ENCODE data around the gene ZNF514. TPM values are rescaled to one million over a fixed set of nuclear protein-coding genes. Genes with fewer than 3 reads are reported as not detected.
"Not testable (repeated sequence)": the region's sequence is repeated elsewhere in the genome, so short reads cannot be mapped to it uniquely, and the experiment has no call there.

The ZNF514 gene
- total and polyA plus RNA-seq, 2 donors from 2014 or later = 11.1 to 21.8 TPM

DNA sequence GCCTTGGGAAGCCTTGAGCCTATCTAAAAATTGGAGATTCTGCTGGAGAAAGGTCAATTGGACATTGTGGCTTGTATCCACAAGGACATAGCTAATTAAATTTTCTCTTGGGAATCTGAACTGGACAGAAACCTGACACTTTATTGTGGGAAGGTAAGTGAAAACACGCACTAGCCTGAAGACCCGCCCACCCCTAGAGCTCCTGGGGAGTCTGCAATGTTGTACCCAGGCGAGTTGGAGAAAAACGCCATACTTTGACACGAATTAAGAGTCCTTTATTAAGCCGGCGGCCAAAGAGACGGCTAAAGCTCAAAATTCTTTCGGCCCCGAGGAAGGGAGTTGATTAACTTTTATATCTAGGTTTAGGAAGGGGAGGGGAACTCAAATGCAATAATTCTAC is 46.4 kb upstream of the ZNF514 start:
- DNase-seq (peak in 4 of 5 donors; percentile 13 to 60 (median 35)), FAIRE-seq (no peak)
- TF ChIP-seq CTCF (IDR thresholded peaks at IDR 0.05; ENCODE audit: borderline replicate concordance, extremely low read depth, insufficient read depth) = no peak
- intact Hi-C loops (cut with DNase I) = no loop called here
- H3K27ac ChIP-seq (ENCODE audit: low read depth in 2 of 2, low read length in 2 of 2) = no peak overlapping the region
- peaks cover 0 to 3% (median under 1%) of the 10 kb centered on the region in 3 donors for H3K36me3 ChIP-seq (ENCODE audit: control insufficient read depth in 2 of 3, insufficient read depth in 3 of 3, low read length in 3 of 3)
- peak overlapping the region in 1 of 3 donors; percentile 72 for H3K9ac ChIP-seq (ENCODE audit: low read length in 3 of 3)
- peak overlapping the region in 2 of 3 donors; percentile 6 to 82 for H3K4me3 ChIP-seq (ENCODE audit: low read length in 3 of 3)
- peaks cover 0 to 2% (median 0%) of the 10 kb centered on the region in 3 donors for H3K4me1 ChIP-seq (ENCODE audit: control insufficient read depth in 2 of 3, insufficient read depth in 2 of 3, low read depth in 1 of 3, low read length in 3 of 3)
- H3K9me3 ChIP-seq (ENCODE audit: control insufficient read depth in 2 of 3, insufficient read depth in 1 of 3, low read length in 3 of 3) = peaks cover 0 to 4% (median under 1%) of the 10 kb centered on the region in 3 donors
- H3K27me3 ChIP-seq (ENCODE audit: control insufficient read depth, insufficient read depth, low read length) = no peaks in the 10 kb centered on the region

DNA sequence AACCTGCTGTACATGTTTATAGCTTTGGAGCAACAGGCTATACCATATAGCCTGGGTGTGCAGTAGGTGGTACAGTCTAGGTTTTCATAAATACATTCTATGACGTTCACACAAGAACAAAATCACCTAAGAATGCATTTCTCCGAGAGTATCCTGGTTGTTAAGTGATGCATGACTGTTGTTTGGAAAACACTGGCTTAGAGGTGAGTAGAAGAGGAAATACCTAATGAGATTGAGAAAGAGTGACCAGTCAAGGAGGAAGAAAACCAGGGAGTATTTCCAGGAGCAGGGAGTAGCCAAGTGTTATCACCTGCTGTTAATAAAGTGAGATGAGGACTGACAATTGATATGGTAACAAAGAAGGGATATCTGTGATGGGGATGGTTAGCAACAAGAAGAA is 44.7 kb upstream of the ZNF514 start:
- no peaks in the 10 kb centered on the region for H3K27me3 ChIP-seq (ENCODE audit: control insufficient read depth, insufficient read depth, low read length)
- no peak for DNase-seq

GRCh38 chr2:95203911-95204310 is 44.3 kb upstream of the ZNF514 start:
- peaks cover 0 to 2% (median 0%) of the 10 kb centered on the region in 3 donors for H3K4me1 ChIP-seq (ENCODE audit: control insufficient read depth in 2 of 3, insufficient read depth in 2 of 3, low read depth in 1 of 3, low read length in 3 of 3)
- no peak overlapping the region for H3K27ac ChIP-seq (ENCODE audit: low read depth in 2 of 2, low read length in 2 of 2)
- H3K4me3 ChIP-seq (ENCODE audit: low read length in 3 of 3) = no peak overlapping the region
- FAIRE-seq (no peak), DNase-seq (no peak)
- no peak for TF ChIP-seq CTCF (IDR thresholded peaks at IDR 0.05; ENCODE audit: borderline replicate concordance, extremely low read depth, insufficient read depth)
- intact Hi-C loops (cut with DNase I) = no loop called here
- no peaks in the 10 kb centered on the region for H3K27me3 ChIP-seq (ENCODE audit: control insufficient read depth, insufficient read depth, low read length)
- H3K36me3 ChIP-seq (ENCODE audit: control insufficient read depth in 2 of 3, insufficient read depth in 3 of 3, low read length in 3 of 3) = no peaks in the 10 kb centered on the region
- no peak overlapping the region for H3K9ac ChIP-seq (ENCODE audit: low read length in 3 of 3)
- H3K9me3 ChIP-seq (ENCODE audit: control insufficient read depth in 2 of 3, insufficient read depth in 1 of 3, low read length in 3 of 3) = no peaks in the 10 kb centered on the region

More for the DNA sequence above, 44.7 kb upstream of the ZNF514 start:
- Histone ChIP-seq H3K4me3 (ENCODE audit: low read length in 3 of 3) (no peak overlapping the region), H3K4me1 (ENCODE audit: control insufficient read depth in 2 of 3, insufficient read depth in 2 of 3, low read depth in 1 of 3, low read length in 3 of 3) (peaks cover 0 to 2% (median 0%) of the 10 kb centered on the region in 3 donors), H3K27ac (ENCODE audit: low read depth in 2 of 2, low read length in 2 of 2) (no peak overlapping the region), H3K9ac (ENCODE audit: low read length in 3 of 3) (no peak overlapping the region), H3K9me3 (ENCODE audit: control insufficient read depth in 2 of 3, insufficient read depth in 1 of 3, low read length in 3 of 3) (no peaks in the 10 kb centered on the region), H3K36me3 (ENCODE audit: control insufficient read depth in 2 of 3, insufficient read depth in 3 of 3, low read length in 3 of 3) (no peaks in the 10 kb centered on the region)
- no peak for FAIRE-seq
- TF ChIP-seq CTCF (IDR thresholded peaks at IDR 0.05; ENCODE audit: borderline replicate concordance, extremely low read depth, insufficient read depth) = no peak
- intact Hi-C loops (cut with DNase I) = no loop called here

GRCh38 chr2:95192956-95193355 is 33.3 kb upstream of the ZNF514 start:
- H3K4me1 ChIP-seq (ENCODE audit: control insufficient read depth in 2 of 3, insufficient read depth in 2 of 3, low read depth in 1 of 3, low read length in 3 of 3); H3K4me3 ChIP-seq (ENCODE audit: low read length in 3 of 3); H3K9me3 ChIP-seq (ENCODE audit: control insufficient read depth in 2 of 3, insufficient read depth in 1 of 3, low read length in 3 of 3); intact Hi-C loops (cut with DNase I); H3K27ac ChIP-seq (ENCODE audit: low read depth in 2 of 2, low read length in 2 of 2); H3K27me3 ChIP-seq (ENCODE audit: control insufficient read depth, insufficient read depth, low read length); H3K9ac ChIP-seq (ENCODE audit: low read length in 3 of 3); FAIRE-seq; H3K36me3 ChIP-seq (ENCODE audit: control insufficient read depth in 2 of 3, insufficient read depth in 3 of 3, low read length in 3 of 3): not testable (repeated sequence)
- DNase-seq = peak; percentile 51 to 79 (median 57)
- TF ChIP-seq CTCF (IDR thresholded peaks at IDR 0.05; ENCODE audit: borderline replicate concordance, extremely low read depth, insufficient read depth) = peak; percentile 68
